Neuron (in vitro differentiated cells): Measurements from ENCODE around the gene NRXN2.

Experiments
- H2AFZ ChIP-seq: one replicate; pipeline ENCODE4 v1.6.1; 2013; ENCODE audit warnings: low read depth, mild to moderate bottlenecking, inconsistent platforms, low read length, moderate library complexity
- H3K27me3 ChIP-seq: one replicate; pipeline ENCODE4 v1.6.1; 2013; ENCODE audit warnings: low read length; ENCODE audit not compliant: insufficient read depth
- H3K36me3 ChIP-seq: one replicate; pipeline ENCODE4 v1.6.1; 2013; ENCODE audit warnings: low read length; ENCODE audit not compliant: insufficient read depth
- H3K4me1 ChIP-seq: one replicate; pipeline ENCODE4 v1.6.1; 2013; ENCODE audit warnings: low read length; ENCODE audit not compliant: insufficient read depth
- H3K4me3 ChIP-seq: 2 replicates; pipeline ENCODE4 v1.5.1; 2013; ENCODE audit warnings: mild to moderate bottlenecking, low read length, moderate library complexity
- H3K9me3 ChIP-seq: one replicate; pipeline ENCODE4 v1.6.1; 2013; ENCODE audit warnings: low read length

The NRXN2 gene

GRCh38 chr11:64764040-64764611 is 41.1 kb upstream of the NRXN2 start:
- Histone ChIP-seq H2AFZ (no peak overlapping the region), H3K9me3 (no peaks in the 10 kb centered on the region), H3K36me3 (peaks cover 56% of the 10 kb centered on the region), H3K4me1 (peaks cover 51% of the 10 kb centered on the region), H3K27me3 (no peaks in the 10 kb centered on the region), H3K4me3 (no peak overlapping the region)

GRCh38 chr11:64763526-64764039 is 40.6 kb upstream of the NRXN2 start:
- Histone ChIP-seq H3K27me3 (no peaks in the 10 kb centered on the region), H3K9me3 (no peaks in the 10 kb centered on the region), H3K36me3 (peaks cover 50% of the 10 kb centered on the region), H3K4me1 (peaks cover 54% of the 10 kb centered on the region), H3K4me3 (no peak overlapping the region), H2AFZ (no peak overlapping the region)

DNA sequence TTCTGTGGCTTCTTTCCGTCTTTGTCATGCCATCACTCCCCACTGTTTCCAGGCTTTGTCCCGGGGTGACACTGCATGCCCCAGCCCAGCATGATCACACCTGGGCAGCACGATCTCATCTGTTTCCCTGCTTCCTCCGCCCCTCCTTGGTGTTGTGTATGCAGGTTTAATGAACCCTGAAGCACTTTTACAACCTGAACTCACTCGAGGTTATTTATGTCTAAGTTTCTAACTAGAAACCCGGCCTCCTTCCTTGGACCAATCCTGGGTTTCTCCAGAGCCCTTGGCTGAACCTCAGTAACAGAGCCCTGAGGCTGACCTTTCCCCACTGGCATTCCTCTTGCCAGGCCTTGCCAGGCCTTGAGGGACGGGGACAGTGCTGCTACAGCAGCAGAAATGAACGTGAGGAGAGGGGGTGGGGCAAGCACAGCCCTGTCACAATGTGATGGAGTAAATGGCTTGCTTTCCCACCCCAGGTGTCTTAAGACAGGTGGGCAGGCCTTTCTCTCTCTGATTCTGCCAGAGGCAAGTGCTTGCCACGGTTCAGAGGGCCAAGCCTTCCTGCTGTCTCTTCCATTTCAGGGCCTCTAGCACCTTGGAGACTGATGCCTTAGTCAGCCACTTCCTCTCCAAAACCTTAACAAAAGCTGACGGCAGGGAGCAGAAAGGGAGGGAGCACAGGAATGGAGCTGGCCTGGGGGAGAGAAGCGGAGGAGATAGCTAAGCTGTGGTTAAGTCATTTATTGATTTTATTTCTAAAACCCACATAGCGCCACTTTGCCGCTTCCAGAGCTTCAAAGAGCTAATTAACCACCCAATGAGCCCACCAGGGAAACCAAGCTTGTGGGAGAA is 39.9 kb upstream of the NRXN2 start:
- H3K4me1 ChIP-seq, result peaks cover 54% of the 10 kb centered on the region
- no peak overlapping the region for H2AFZ ChIP-seq
- no peaks in the 10 kb centered on the region for H3K27me3 ChIP-seq
- no peaks in the 10 kb centered on the region for H3K9me3 ChIP-seq
- H3K36me3 ChIP-seq, result peaks cover 44% of the 10 kb centered on the region
- H3K4me3 ChIP-seq, result no peak overlapping the region

GRCh38 chr11:64762277-64762673 is 39.3 kb upstream of the NRXN2 start:
- Histone ChIP-seq H3K27me3 (no peaks in the 10 kb centered on the region), H3K4me3 (no peak overlapping the region), H3K36me3 (peaks cover 37% of the 10 kb centered on the region), H3K4me1 (peaks cover 54% of the 10 kb centered on the region), H2AFZ (no peak overlapping the region), H3K9me3 (no peaks in the 10 kb centered on the region)

DNA sequence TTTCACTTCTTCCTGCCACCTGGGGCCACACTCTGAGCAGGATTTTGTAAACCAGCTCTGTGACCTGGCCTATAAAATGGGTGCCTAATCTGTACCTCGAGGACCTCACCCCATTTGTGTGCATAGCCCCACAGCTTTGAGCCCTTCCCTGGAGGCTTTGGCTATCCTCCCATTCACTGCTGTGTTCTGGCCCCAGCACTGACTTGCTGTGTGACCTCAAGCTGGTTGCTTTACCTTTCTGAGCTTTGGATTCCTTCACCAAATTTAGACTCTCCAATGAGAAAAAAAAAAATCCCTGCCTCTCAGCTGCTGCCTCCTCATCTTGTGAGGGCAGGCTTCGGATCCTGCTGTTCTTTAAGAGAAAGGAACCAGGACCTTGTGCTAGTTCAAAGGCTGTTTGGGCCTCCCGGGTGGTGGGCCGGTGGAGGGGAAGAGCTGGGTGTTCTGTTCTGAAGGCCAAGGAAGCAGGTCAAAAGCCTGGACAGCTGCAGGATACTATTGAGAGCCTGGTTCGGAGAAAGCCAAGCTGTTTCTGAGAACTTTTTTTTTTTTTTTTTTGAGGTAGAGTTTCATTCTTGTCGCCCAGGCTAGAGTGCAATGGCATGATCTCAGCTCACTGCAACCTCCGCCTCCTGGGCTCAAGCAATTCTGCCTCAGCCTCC is 37.9 kb upstream of the NRXN2 start:
- Histone ChIP-seq H2AFZ (no peak overlapping the region), H3K27me3 (no peaks in the 10 kb centered on the region), H3K4me3 (no peak overlapping the region), H3K9me3 (no peaks in the 10 kb centered on the region), H3K36me3 (peaks cover 27% of the 10 kb centered on the region), H3K4me1 (peaks cover 54% of the 10 kb centered on the region)

GRCh38 chr11:64759722-64760719 is 37.0 kb upstream of the NRXN2 start, which contains the start of gene PYGM:
TSS of gene PYGM (minus strand) at chr11:64759974. CDS start at chr11:64759898, 76 bp downstream.
- Histone ChIP-seq H3K36me3 (peaks cover 21% of the 10 kb centered on the region), H3K4me1 (peaks cover 49% of the 10 kb centered on the region), H3K9me3 (no peaks in the 10 kb centered on the region), H3K27me3 (no peaks in the 10 kb centered on the region), H3K4me3 (no peak within 1 kb of the TSS), H2AFZ (no peak within 1 kb of the TSS)

DNA sequence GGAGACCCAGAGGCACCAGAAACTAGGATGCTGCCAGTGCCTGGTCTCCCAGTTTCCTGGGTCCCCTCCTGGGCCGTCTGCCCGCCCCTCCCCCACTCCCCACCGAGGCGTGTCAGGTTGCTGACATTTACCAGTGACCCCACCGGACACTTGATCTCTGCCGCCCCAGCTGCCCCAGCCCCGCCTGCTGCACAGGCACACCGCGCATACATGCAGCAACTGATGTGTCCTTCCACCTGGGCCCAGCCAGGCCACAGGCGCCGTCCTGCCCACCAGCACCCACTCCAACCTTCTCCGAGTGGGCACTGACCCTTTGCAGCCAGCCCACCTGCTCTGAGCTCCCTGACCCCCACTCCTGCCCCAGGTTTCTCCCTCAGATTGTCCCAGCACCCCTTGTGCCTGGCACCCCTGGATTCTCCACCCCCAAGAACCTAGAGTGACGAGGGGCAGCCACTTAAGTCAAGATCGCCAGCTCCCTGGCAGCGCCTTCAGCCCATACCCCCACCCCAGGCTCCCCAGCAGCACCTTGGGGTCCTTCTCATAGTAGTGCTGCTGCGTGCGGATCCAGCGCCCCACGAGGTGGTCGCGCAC is 36.2 kb upstream of the NRXN2 start:
- Histone ChIP-seq H3K9me3 (no peaks in the 10 kb centered on the region), H3K27me3 (no peaks in the 10 kb centered on the region), H2AFZ (no peak overlapping the region), H3K36me3 (peaks cover 13% of the 10 kb centered on the region), H3K4me1 (peaks cover 41% of the 10 kb centered on the region), H3K4me3 (no peak overlapping the region)

DNA sequence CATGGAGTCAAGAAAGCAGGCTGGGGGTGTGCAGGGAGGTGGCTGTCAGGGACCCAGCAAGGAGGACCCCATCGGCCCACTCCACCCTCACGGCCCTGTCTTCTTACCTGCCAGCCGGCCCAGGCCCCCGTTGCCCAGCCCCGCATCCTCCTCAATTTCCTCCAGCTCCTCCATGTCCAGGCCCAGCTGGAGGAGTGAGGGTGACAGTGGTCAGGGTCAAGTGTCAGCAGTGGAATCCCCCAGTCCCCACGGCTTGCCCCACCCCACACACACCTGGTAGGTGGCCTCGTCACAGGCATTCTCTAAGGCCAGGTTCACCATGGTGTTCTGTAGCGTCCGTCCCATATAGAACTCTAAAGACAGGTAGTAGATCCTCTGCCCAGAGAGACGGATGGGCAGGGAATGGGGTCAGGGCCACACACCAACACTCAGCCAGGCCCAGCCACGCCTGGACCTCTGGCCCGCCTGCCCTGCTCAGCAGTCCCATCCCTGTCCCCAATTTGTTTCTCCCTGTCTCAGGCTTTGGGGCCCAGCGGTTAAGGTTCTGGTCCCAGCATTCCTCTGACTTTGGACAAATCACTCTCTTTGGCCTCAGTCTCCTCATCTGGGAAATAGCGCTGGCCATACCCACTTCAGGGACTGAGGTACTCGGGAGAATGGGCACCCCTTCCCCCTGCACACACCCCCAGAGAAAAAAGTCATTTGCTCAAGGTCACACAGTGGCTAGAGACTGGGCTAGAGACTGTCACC is 35.5 kb upstream of the NRXN2 start:
- Histone ChIP-seq H3K9me3 (no peaks in the 10 kb centered on the region), H3K4me3 (no peak overlapping the region)

GRCh38 chr11:64757549-64758329 is 34.7 kb upstream of the NRXN2 start:
- H3K27me3 ChIP-seq, result no peaks in the 10 kb centered on the region
- no peaks in the 10 kb centered on the region for H3K9me3 ChIP-seq
- H3K4me1 ChIP-seq, result peaks cover 26% of the 10 kb centered on the region
- H2AFZ ChIP-seq, result no peak overlapping the region
- no peak overlapping the region for H3K4me3 ChIP-seq
- no peaks in the 10 kb centered on the region for H3K36me3 ChIP-seq

More for the DNA sequence above, 35.5 kb upstream of the NRXN2 start:
- Histone ChIP-seq H3K4me1 (peaks cover 33% of the 10 kb centered on the region), H2AFZ (no peak overlapping the region), H3K27me3 (no peaks in the 10 kb centered on the region), H3K36me3 (peaks cover 7% of the 10 kb centered on the region)

GRCh38 chr11:64755681-64756361 is 32.8 kb upstream of the NRXN2 start:
- H2AFZ ChIP-seq, result no peak overlapping the region
- H3K9me3 ChIP-seq, result no peaks in the 10 kb centered on the region
- peaks cover 20% of the 10 kb centered on the region for H3K4me1 ChIP-seq
- no peak overlapping the region for H3K4me3 ChIP-seq
- no peaks in the 10 kb centered on the region for H3K27me3 ChIP-seq
- no peaks in the 10 kb centered on the region for H3K36me3 ChIP-seq
